ENCODE measurements around the gene EPHA6. TPM values are rescaled to one million over a fixed set of nuclear protein-coding genes. Genes with fewer than 3 reads are reported as not detected.

EPHA6 gene
- total RNA-seq, 2 donors from 2014 or later, result 0.22 to 3.0 TPM

DNA sequence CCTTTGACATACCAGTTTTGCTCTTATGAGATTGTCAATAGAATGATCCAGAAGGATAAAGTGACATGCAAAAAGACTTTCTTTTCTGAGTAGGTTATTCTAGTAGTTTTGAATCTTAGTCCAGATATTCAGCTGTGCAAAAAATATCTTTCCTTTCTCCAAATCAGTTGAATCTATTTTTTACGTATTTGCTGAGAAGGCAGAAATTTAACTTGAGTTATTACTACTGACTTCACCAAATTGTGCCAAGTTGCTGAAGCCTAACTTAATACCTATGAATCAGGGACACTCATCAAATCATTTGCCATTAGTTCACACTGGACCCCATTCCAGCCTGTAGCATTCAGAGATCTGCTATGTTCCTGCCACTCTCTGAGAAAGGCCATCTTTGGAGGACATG lies 215.6 kb downstream of the EPHA6 start:
- Histone ChIP-seq H3K27me3 (no peaks in the 10 kb centered on the region), H3K9ac (ENCODE audit: low read depth in 2 of 2, low read length in 2 of 2) (no peak overlapping the region), H3K9me3 (no peaks in the 10 kb centered on the region), H3K4me1 (no peaks in the 10 kb centered on the region), H3K27ac (no peak overlapping the region), H3K4me3 (no peak overlapping the region), H3K36me3 (no peaks in the 10 kb centered on the region)
- intact Hi-C loops (cut with DNase I), result no loop called here
- no peak for DNase-seq
- TF ChIP-seq, protein P1, sequence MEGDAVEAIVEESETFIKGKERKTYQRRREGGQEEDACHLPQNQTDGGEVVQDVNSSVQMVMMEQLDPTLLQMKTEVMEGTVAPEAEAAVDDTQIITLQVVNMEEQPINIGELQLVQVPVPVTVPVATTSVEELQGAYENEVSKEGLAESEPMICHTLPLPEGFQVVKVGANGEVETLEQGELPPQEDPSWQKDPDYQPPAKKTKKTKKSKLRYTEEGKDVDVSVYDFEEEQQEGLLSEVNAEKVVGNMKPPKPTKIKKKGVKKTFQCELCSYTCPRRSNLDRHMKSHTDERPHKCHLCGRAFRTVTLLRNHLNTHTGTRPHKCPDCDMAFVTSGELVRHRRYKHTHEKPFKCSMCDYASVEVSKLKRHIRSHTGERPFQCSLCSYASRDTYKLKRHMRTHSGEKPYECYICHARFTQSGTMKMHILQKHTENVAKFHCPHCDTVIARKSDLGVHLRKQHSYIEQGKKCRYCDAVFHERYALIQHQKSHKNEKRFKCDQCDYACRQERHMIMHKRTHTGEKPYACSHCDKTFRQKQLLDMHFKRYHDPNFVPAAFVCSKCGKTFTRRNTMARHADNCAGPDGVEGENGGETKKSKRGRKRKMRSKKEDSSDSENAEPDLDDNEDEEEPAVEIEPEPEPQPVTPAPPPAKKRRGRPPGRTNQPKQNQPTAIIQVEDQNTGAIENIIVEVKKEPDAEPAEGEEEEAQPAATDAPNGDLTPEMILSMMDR (IDR thresholded peaks at IDR 0.05), result no peak

DNA sequence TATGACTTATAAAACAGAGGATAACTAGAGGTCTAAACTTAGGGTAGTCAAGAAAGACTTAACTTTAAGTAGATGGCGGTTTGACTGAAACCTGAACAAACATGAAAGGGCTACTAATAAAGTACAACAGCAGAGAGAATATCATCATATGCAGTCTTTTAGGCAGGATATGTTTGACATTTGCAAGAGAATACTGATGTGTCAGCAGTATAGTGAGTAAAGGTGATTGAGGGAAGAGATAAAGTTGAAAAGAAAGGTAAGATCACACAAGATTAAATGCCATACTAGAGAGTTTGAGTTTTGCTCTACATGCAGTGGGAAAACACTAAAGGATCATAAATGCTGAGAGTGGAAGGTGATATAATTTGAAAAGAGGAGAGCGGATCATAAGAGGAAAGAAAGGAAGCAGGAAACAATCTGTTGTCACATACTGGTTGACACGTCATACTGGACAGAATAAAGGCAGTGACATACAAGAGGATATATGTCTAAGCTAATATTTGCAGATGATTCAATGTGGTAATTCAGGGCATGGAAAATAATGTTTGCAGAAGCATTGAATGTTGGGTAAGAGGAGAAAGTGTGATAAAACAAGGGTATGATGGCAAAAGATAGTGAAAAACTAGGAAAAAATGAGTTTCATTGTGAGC lies 223.0 kb downstream of the EPHA6 start:
- Histone ChIP-seq H3K9me3 (no peaks in the 10 kb centered on the region), H3K27me3 (no peaks in the 10 kb centered on the region), H3K9ac (ENCODE audit: low read depth in 2 of 2, low read length in 2 of 2) (no peak overlapping the region), H3K4me3 (no peak overlapping the region), H3K4me1 (no peaks in the 10 kb centered on the region), H3K27ac (no peak overlapping the region), H3K36me3 (no peaks in the 10 kb centered on the region)
- TF ChIP-seq, protein P1 (IDR thresholded peaks at IDR 0.05), result no peak
- intact Hi-C loops (cut with DNase I), result no loop called here
- DNase-seq, result no peak

DNA sequence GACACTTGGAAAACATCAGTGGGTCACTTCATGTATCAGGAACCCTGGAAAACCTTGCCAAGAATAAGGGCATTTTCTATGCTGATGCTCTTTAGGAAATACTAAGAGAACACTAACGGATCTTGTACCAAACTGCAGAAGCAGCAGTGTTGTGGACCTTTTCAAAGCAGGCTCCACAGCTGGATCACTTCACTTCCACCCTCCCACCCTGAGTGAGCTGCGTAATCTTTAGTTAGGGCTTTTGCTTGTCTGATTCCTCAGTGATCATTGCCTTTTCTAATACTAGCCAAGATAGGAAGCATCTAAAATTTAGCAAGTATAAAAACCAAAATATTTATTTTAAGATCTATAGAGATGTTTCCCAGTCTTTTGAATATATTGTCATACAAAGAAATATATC lies 229.0 kb downstream of the EPHA6 start:
- intact Hi-C loops (cut with DNase I), result no loop called here

DNA sequence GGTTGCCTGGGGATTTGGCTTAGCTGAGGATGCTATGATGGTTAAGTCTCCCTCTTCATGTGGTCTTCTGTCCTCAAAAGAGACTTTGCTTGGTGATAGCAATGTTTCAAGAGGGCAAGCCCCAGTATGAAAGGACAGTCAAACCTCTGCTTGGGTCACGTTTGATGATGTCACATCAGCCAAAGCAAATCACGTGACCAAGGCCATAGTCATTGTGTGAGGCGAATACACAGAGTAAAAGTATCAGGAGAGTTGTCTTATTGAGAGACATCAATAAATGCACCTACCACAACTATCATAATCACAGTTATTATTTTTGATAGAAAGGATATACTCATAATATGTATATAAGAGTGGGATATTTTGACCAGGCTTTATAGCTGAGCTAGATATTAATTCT lies 243.0 kb downstream of the EPHA6 start:
- no peak overlapping the region for H3K9ac ChIP-seq (ENCODE audit: low read depth in 2 of 2, low read length in 2 of 2)
- no peaks in the 10 kb centered on the region for H3K27me3 ChIP-seq
- TF ChIP-seq, protein P1 (IDR thresholded peaks at IDR 0.05), result no peak
- intact Hi-C loops (cut with DNase I), result no loop called here
- H3K27ac ChIP-seq, result no peak overlapping the region
- no peaks in the 10 kb centered on the region for H3K9me3 ChIP-seq
- no peak for DNase-seq
- H3K4me1 ChIP-seq, result no peaks in the 10 kb centered on the region
- no peak overlapping the region for H3K4me3 ChIP-seq
- H3K36me3 ChIP-seq, result no peaks in the 10 kb centered on the region

More for the DNA sequence above, 229.0 kb downstream of the EPHA6 start:
- Histone ChIP-seq H3K4me3 (no peak overlapping the region), H3K27me3 (no peaks in the 10 kb centered on the region), H3K27ac (no peak overlapping the region), H3K9me3 (no peaks in the 10 kb centered on the region), H3K36me3 (no peaks in the 10 kb centered on the region), H3K9ac (ENCODE audit: low read depth in 2 of 2, low read length in 2 of 2) (no peak overlapping the region), H3K4me1 (no peaks in the 10 kb centered on the region)
- TF ChIP-seq, protein P1 (IDR thresholded peaks at IDR 0.05), result no peak
- no peak for DNase-seq

DNA sequence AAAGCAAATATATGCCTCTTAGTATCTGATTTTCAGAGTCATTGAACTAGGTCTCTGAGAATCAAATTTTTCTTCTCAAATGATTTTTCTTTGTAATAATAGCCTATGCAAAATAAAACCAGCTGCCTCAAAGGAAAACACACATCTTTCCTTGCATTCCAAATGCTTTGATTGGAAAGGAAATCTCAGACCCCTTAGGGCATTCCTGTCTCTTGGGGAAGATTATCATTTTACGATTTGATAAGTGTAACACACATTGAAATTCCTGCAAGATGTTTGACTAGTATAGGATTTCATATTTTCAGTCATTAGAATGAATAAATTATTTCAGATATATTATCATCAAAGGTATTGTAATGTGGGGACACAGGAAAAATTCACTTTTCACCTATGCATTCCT lies 244.8 kb downstream of the EPHA6 start:
- TF ChIP-seq, protein P1 (IDR thresholded peaks at IDR 0.05), result no peak
- Histone ChIP-seq H3K36me3 (no peaks in the 10 kb centered on the region), H3K27me3 (no peaks in the 10 kb centered on the region), H3K27ac (no peak overlapping the region), H3K9me3 (no peaks in the 10 kb centered on the region), H3K4me3 (no peak overlapping the region), H3K4me1 (no peaks in the 10 kb centered on the region), H3K9ac (ENCODE audit: low read depth in 2 of 2, low read length in 2 of 2) (no peak overlapping the region)
- no peak for DNase-seq
- intact Hi-C loops (cut with DNase I), result no loop called here

All from colonic mucosa (tissue), 4 donors.